Naive thymus-derived CD8-positive, alpha-beta T cell (primary cell): ENCODE results near the gene RAP1GAP2. TPM values are rescaled to one million over a fixed set of nuclear protein-coding genes. Genes with fewer than 3 reads are reported as not detected.
A peak's percentile ranks its signal among the peaks of the same experiment; 100 is the strongest.

Source experiments
- ATAC-seq, 2 donors: fragments of 150-1000 bp; cut with Tn5 transposase in 1 of 2; sonication (Bioruptor Pico), chemical (Tn5 transposase) in 1 of 2; 1 replicate in 1 of 2; 2 replicates in 1 of 2; pipeline ENCODE4 v1.10.0; 2021; ENCODE audit warnings: mild to moderate bottlenecking in 2 of 2, moderate library complexity in 2 of 2
- POLR2A ChIA-PET: fragments of 350-600 bp; sonication (Branson Sonifier 250); formaldehyde crosslinking; loops from one replicate; lab custom pipeline; 2021; ENCODE audit warnings: antibody characterized with exemption; lab: Charles Lee
- DNase-seq, 10 donors: peaks; one replicate each; pipeline versions ENCODE4 v3.0.0 to v3.0.0-alpha.2; 2020 to 2022
- H3K27ac Mint-ChIP-seq, 10 donors: one replicate each; pipeline ENCODE4 v1.8.0; 2020 to 2022; ENCODE audit warnings: mild to moderate bottlenecking in 10 of 10, mixed read lengths in 10 of 10, moderate library complexity in 4 of 10, inconsistent platforms in 1 of 10
- H3K27me3 Mint-ChIP-seq, 5 donors: one replicate each; pipeline ENCODE4 v1.8.0; 2021 to 2022; ENCODE audit warnings: mixed read lengths in 5 of 5
- H3K36me3 Mint-ChIP-seq, 3 donors: one replicate each; pipeline ENCODE4 v1.8.0; 2020 to 2022; ENCODE audit warnings: mixed read lengths in 3 of 3, mild to moderate bottlenecking in 2 of 3, inconsistent platforms in 1 of 3
- H3K4me1 Mint-ChIP-seq, 4 donors: one replicate each; pipeline ENCODE4 v1.8.0; 2021 to 2022; ENCODE audit warnings: mixed read lengths in 4 of 4
- H3K4me3 Mint-ChIP-seq, 10 donors: one replicate each; pipeline ENCODE4 v1.8.0; 2020 to 2022; ENCODE audit warnings: mild to moderate bottlenecking in 10 of 10, mixed read lengths in 10 of 10, moderate library complexity in 6 of 10, inconsistent platforms in 1 of 10
- H3K9me3 Mint-ChIP-seq, 9 donors: one replicate each; pipeline ENCODE4 v1.8.0; 2020 to 2022; ENCODE audit warnings: mixed read lengths in 9 of 9, mild to moderate bottlenecking in 3 of 9, inconsistent platforms in 1 of 9, moderate library complexity in 1 of 9
- polyA plus RNA-seq, 3 donors: library from polyadenylated mRNA; unstranded; fragments of 300-500 nt; fragmentation: Illumina TruSeq; gene quantifications; one replicate each; pipeline ENCODE4 v1.2.3, GENCODE V29; 2021
- total RNA-seq, 8 experiments: library from RNA in 2 of 8; stranded (reverse) in 2 of 8; gene quantifications; one replicate each; pipeline ENCODE4 v1.2.3 and lab custom pipeline; 2021 to 2026

Gene RAP1GAP2
- total and polyA plus RNA-seq, 5 experiments from 2014 or later, result 0.44 to 1.6 (median 1.3) TPM

DNA sequence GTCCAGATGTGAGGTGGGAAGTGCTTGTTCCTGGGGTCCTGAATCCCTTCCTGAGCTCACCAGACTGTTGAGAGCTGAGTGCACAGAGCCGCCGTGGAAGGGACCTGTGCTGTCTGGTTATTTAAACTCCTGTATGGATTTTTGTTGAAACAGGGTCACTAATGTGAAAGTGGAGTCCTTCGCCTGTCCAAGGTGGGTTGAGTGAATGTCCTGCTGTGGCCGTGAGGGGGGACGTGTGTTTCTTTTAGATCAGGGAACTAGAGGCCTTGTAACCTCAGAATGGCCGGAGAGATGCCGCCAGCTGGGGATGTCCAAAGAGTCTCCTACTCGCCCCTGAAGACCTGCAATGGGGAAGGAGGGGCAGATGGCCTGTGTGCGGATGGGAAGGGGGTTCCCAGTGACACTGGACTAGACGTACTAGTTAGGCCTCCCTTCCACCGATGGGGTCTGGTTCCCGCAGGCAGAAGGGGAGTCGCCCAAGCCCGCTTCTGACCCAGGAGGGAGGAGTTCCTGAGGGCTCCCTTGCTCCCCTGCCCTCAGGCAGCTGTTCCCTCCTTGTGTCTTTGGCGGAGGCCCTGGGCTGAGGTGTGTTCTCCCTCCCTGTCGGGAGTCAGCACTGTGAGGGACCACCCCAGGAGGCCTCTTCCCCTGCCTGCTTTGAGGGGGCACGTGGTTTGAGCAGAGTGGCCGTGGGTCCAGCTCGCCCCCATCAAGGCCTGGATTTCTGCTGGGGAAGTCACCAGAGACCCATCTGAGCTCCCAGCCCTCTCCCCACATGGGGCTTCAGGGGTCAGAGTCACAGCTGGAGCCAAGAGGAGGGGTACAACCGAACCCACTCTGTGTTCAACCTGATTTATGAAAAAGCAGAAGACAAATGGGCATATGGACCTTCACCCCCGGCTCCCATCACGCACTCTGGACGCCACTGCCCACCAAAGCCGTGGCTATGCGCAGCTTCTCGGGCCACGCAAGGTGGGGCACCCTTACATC, 236.3 kb downstream of the RAP1GAP2 start:
- peaks cover 0 to 8% (median 0%) of the 10 kb centered on the region in 5 donors for H3K27me3 Mint-ChIP-seq
- peaks cover 0 to 28% (median 14%) of the 10 kb centered on the region in 3 donors for H3K36me3 Mint-ChIP-seq
- H3K9me3 Mint-ChIP-seq, result no peaks in the 10 kb centered on the region
- DNase-seq (peak in 1 of 10 donors; percentile 10), ATAC-seq (no peak)
- H3K27ac Mint-ChIP-seq, result no peak overlapping the region
- H3K4me1 Mint-ChIP-seq, result peaks cover 0 to 2% (median 0%) of the 10 kb centered on the region in 4 donors
- H3K4me3 Mint-ChIP-seq, result no peak overlapping the region
- POLR2A ChIA-PET, result no interaction called here

DNA sequence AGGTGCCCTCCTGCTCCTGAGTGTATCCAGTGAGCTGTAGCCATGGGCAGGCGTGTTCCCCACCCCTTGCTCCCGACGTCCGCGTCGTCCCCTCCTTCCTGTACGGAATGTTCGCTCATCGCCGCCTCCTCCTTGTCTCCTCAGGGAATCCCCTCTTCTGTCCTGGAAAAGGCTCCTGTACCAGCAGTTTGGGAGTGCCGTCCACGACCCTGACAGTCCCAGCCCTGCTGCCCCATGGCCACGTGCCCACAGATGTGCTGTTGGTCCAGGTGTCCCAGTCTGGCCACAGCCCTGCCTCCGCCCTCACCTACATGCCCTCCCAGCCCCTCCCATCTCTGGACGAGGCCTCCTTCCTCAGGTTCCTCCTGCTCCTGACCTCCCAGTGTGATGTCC, 237.0 kb downstream of the RAP1GAP2 start:
- peak in 1 of 10 donors; percentile 8 for DNase-seq
- no peak for ATAC-seq
- Mint-ChIP-seq H3K27me3 (peaks cover 0 to 8% (median 0%) of the 10 kb centered on the region in 5 donors), H3K9me3 (no peaks in the 10 kb centered on the region), H3K4me3 (no peak overlapping the region), H3K4me1 (peaks cover 0 to 2% (median 0%) of the 10 kb centered on the region in 4 donors), H3K36me3 (peaks cover 0 to 22% (median 9%) of the 10 kb centered on the region in 3 donors), H3K27ac (no peak overlapping the region)
- POLR2A ChIA-PET, result no interaction called here

DNA sequence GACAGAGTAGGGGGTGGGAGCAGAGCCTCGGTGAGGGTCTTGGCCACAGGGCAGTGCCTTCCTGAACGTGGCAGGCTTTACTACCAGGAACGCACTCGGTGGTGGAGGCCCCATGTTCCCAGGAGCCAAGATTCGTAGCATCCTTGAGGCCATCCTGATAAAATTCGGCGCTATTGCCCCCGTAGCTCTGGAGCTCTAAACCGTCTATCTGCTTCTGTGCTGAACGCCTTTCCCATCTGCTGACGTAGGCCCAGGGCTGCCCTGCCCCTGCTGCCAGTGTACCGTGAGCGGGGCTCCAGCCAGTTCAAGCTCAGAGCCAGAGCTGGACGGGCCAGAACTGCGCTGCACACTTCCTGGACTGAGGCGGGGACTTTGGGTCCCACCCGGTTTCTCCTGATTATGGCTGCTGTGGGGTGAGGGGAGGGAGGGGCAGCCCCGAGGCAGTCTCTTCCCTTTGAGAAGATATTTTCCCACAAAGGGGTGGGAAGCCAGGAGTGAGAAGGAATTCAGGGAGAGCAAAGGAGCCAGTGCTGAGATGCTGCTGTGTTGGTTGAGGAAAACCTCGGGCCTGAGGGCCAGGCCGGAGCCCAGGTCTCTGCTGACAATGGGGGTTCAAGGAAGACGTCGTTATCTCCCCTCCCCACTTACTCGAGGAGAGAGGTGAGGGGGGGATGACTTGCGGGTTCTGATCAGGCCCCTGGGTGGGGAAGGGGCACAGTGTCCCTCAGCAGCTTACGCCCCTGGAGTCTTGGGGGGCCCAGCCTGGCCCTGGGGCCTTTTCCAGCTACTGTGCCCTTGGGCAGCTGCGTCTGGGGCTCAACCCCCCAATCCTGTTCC, 237.7 kb downstream of the RAP1GAP2 start:
- H3K9me3 Mint-ChIP-seq, result no peaks in the 10 kb centered on the region
- peaks cover 0 to 2% (median under 1%) of the 10 kb centered on the region in 4 donors for H3K4me1 Mint-ChIP-seq
- H3K36me3 Mint-ChIP-seq, result peaks cover 0 to 16% (median 9%) of the 10 kb centered on the region in 3 donors
- no peak for ATAC-seq
- POLR2A ChIA-PET, result no interaction called here
- peak in 1 of 10 donors; percentile 13 for DNase-seq
- peaks cover 0 to 8% (median 4%) of the 10 kb centered on the region in 5 donors for H3K27me3 Mint-ChIP-seq
- H3K4me3 Mint-ChIP-seq, result no peak overlapping the region
- H3K27ac Mint-ChIP-seq, result no peak overlapping the region

DNA sequence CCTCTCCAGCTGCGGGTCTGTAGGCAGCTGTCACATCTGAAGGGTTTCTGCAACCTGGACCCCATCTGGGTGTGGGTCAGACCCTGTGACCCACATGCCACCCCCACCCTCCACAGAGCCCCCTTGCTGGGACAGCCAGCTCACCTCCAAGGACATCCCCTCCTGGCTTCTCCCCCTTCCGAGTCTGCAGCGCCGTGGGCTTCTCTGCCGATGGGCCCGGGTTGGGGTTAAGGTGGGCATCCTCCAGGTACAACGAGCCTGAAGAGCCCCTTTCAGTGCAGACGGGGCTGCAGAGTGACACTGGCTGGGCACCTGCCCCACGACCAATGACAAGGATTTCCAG, 238.3 kb downstream of the RAP1GAP2 start:
- no peak overlapping the region for H3K27ac Mint-ChIP-seq
- POLR2A ChIA-PET, result no interaction called here

DNA sequence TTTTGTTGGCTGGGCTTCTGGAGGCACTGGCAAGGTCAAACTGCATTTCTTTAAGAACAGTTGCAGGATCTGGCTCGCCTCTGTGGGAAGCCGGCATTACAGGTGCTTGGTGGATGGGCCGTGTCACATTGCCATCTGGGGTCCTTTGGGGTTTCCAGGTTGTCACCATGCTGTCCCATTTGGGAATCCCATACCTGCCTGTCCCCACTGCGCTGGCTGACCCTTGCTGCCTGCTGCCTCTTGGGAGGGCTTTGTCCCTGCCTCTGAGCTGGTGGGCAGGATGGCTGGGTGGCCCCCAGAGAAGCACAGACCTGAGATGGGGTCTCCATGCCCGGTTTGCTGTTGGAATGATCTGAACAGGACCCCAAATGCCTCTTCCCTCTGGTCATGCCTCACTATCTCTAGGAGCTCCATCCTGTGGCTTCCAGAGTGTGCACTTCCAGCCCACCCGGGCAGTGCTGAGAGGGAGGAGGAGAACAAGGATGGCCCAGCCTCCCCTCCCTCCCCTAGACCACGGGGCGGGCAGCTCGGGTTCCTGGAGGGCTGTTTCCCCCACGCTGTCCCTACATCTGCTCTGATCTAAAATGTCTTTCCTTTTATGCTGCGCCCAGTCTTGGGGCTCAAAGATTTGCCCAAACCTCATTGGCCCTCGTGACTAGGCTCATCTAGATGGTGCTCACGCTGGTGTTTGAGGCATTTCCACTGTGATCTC, 239.2 kb downstream of the RAP1GAP2 start:
- Mint-ChIP-seq H3K27ac (no peak overlapping the region), H3K9me3 (no peaks in the 10 kb centered on the region), H3K27me3 (peaks cover 4 to 18% (median 11%) of the 10 kb centered on the region in 5 donors), H3K4me1 (peaks cover 0 to 12% (median 3%) of the 10 kb centered on the region in 4 donors), H3K4me3 (no peak overlapping the region), H3K36me3 (peaks cover 0 to 6% (median 3%) of the 10 kb centered on the region in 3 donors)
- ATAC-seq (no peak), DNase-seq (peak in 1 of 10 donors; percentile 6)
- POLR2A ChIA-PET, result no interaction called here

More for the DNA sequence above, 238.3 kb downstream of the RAP1GAP2 start:
- DNase-seq (peak in 1 of 10 donors; percentile 6), ATAC-seq (no peak)
- Mint-ChIP-seq H3K9me3 (no peaks in the 10 kb centered on the region), H3K4me3 (no peak overlapping the region), H3K4me1 (peaks cover 0 to 6% (median 1%) of the 10 kb centered on the region in 4 donors), H3K27me3 (peaks cover 0 to 9% (median 5%) of the 10 kb centered on the region in 5 donors), H3K36me3 (peaks cover 0 to 11% (median 4%) of the 10 kb centered on the region in 3 donors)

DNA sequence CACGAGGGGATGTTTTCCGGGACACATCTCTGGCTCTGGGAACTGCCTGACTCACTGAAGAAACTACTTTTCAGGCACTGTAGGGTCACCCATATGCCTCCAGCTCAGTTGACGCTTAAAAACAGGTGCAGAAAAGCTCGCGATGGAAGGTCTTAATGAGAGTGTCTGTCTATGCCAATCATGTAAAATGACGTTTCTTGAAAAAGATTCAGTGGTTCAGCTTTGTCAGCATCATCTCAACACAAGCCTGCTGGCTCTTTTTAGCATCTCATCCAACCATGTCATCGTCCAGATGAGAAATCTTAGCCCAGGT, 239.7 kb downstream of the RAP1GAP2 start:
- peaks cover 4 to 19% (median 15%) of the 10 kb centered on the region in 5 donors for H3K27me3 Mint-ChIP-seq
- peaks cover 0 to 3% (median 0%) of the 10 kb centered on the region in 3 donors for H3K36me3 Mint-ChIP-seq
- POLR2A ChIA-PET, result no interaction called here
- no peak for ATAC-seq
- H3K27ac Mint-ChIP-seq, result no peak overlapping the region
- H3K4me3 Mint-ChIP-seq, result no peak overlapping the region
- peaks cover 0 to 12% (median 3%) of the 10 kb centered on the region in 4 donors for H3K4me1 Mint-ChIP-seq
- no peaks in the 10 kb centered on the region for H3K9me3 Mint-ChIP-seq
- no peak for DNase-seq

DNA sequence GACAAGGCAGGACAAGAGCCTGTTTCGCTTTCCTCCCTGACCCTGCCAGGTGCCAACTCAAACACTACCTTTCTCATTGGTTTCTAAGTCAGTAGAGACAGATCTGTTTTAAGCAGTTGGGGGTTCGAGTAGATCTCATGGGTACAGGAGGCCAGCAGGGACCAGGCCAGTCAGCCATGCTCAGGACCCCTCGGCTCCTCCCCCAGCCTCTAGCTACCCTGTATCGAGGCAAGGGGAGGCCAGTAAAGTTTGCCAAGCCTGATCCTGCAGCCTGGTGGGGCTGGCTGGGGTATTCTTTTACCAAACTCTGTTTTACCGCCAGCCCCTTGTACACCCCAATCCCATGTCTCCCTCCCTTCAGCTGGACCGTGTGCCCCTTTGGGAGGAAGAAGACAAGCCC, 240.6 kb downstream of the RAP1GAP2 start:
- ATAC-seq (no peak), DNase-seq (no peak)
- peaks cover 4 to 28% (median 22%) of the 10 kb centered on the region in 5 donors for H3K27me3 Mint-ChIP-seq
- H3K4me1 Mint-ChIP-seq, result peaks cover 0 to 12% (median 3%) of the 10 kb centered on the region in 4 donors
- no peak overlapping the region for H3K4me3 Mint-ChIP-seq
- H3K9me3 Mint-ChIP-seq, result no peaks in the 10 kb centered on the region
- peaks cover 0 to 3% (median 0%) of the 10 kb centered on the region in 3 donors for H3K36me3 Mint-ChIP-seq
- POLR2A ChIA-PET, result no interaction called here
- no peak overlapping the region for H3K27ac Mint-ChIP-seq

DNA sequence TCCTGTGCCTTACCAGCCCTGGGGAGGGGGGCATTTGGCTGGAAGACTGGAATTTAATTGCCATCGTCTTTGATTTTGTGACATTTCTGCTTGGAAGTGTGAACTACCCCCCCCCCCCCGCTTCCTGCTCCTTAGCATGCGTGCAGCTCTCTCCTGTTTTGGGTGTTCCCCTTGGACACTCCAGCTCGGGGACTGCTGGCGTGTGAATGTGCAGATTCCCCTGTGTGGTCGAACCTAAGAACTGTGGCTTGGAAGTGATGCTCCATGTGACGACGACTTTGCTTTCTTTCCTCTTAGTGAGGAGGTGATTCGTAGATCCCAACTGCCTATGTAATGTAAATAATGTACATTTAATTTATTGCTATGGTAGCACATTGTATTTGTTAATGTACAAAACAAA, 241.0 kb downstream of the RAP1GAP2 start:
- Mint-ChIP-seq H3K4me3 (no peak overlapping the region), H3K27me3 (peaks cover 4 to 33% (median 26%) of the 10 kb centered on the region in 5 donors), H3K27ac (no peak overlapping the region), H3K4me1 (peaks cover 0 to 12% (median 3%) of the 10 kb centered on the region in 4 donors), H3K36me3 (peaks cover 0 to 3% (median 2%) of the 10 kb centered on the region in 3 donors), H3K9me3 (peaks cover 0 to 3% (median 0%) of the 10 kb centered on the region in 9 donors)
- no peak for ATAC-seq
- POLR2A ChIA-PET, result no interaction called here
- no peak for DNase-seq

DNA sequence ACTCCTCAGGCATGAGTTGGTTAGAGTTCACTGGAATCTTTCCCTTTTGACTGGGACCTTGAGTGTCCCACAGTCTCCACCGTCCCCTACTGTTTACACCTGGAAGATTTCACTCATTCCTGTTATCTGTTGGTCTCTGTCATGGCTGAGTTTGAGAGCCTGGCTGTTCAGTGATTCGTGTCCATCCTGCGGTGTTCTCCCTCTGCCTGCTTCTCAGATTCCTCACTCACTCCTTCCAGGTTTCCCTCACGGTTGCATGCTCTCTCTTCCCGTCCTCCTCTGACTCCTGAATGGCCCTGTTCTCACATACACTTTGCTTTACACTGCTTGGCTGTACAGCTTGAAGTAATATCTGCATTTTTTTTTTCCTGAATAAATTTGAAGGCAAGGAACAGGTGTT, 242.7 kb downstream of the RAP1GAP2 start:
- H3K4me3 Mint-ChIP-seq, result no peak overlapping the region
- H3K36me3 Mint-ChIP-seq, result peaks cover 0 to 3% (median 3%) of the 10 kb centered on the region in 3 donors
- no peak for DNase-seq
- ATAC-seq, result no peak
- H3K27ac Mint-ChIP-seq, result no peak overlapping the region
- H3K9me3 Mint-ChIP-seq, result peaks cover 0 to 18% (median 7%) of the 10 kb centered on the region in 9 donors
- peaks cover 5 to 37% (median 27%) of the 10 kb centered on the region in 5 donors for H3K27me3 Mint-ChIP-seq
- POLR2A ChIA-PET, result no interaction called here
- peaks cover 0 to 12% (median 3%) of the 10 kb centered on the region in 4 donors for H3K4me1 Mint-ChIP-seq

DNA sequence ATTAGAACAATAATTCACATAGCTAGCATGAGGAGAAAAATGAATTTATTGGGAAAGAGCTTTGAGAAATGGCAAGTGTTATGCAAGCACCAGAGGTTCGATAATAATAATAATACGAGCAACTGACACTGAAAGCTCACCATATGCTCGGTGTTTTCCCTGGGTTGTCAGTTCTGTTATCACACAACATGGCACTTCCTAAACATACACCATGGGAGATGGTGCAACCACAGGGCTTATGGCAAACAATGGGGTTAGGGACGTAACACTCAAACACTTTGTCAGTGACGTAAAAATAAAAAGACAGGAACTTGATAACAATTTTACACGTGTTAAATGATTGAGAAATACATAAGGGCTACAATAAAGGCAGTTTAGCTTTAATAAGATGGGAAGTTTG, 243.5 kb downstream of the RAP1GAP2 start:
- no peak overlapping the region for H3K4me3 Mint-ChIP-seq
- no peak for ATAC-seq
- peaks cover 0 to 26% (median 12%) of the 10 kb centered on the region in 9 donors for H3K9me3 Mint-ChIP-seq
- POLR2A ChIA-PET, result interaction anchor here (0.7 kb wide), 1 partner anchor 8 kb away, joined by 3 read pairs; no protein-coding TSS in a partner anchor
- peaks cover 5 to 37% (median 27%) of the 10 kb centered on the region in 5 donors for H3K27me3 Mint-ChIP-seq
- peaks cover 0 to 12% (median 3%) of the 10 kb centered on the region in 4 donors for H3K4me1 Mint-ChIP-seq
- H3K27ac Mint-ChIP-seq, result peak overlapping the region in 1 of 10 donors; percentile 9
- no peak for DNase-seq
- H3K36me3 Mint-ChIP-seq, result peaks cover under 1 to 6% (median 4%) of the 10 kb centered on the region in 3 donors

DNA sequence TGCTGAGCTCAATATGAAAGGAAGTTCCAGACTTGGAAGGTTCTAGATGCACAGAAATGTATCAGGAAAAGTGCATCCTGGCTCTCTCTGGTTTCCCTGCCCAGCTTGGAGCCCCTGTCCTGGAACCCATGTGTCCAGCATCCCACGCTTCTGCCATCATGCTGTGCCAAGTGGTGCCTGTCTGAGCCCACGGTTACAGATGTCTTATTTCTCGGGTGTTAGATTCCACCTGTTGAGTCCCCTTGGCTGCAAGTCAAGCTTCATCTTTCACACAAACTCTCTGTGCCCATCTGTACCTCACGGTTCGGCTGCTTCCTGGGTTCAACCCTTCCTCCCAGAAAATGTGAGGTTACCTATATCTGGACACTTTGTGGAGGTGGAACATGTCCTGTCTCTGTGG, 244.6 kb downstream of the RAP1GAP2 start:
- ATAC-seq (no peak), DNase-seq (no peak)
- Mint-ChIP-seq H3K27me3 (peaks cover 5 to 37% (median 22%) of the 10 kb centered on the region in 5 donors), H3K9me3 (peaks cover 0 to 34% (median 12%) of the 10 kb centered on the region in 9 donors), H3K4me1 (peaks cover 0 to 12% (median 2%) of the 10 kb centered on the region in 4 donors), H3K4me3 (no peak overlapping the region), H3K27ac (peak overlapping the region in 1 of 10 donors; percentile 14), H3K36me3 (peaks cover 0 to 6% (median 4%) of the 10 kb centered on the region in 3 donors)
- POLR2A ChIA-PET, result no interaction called here
